ENCODE data around the gene SRSF9.
"Not testable (repeated sequence)": the region's sequence is repeated elsewhere in the genome, so short reads cannot be mapped to it uniquely, and the experiment has no call there.

The SRSF9 gene, protein sequence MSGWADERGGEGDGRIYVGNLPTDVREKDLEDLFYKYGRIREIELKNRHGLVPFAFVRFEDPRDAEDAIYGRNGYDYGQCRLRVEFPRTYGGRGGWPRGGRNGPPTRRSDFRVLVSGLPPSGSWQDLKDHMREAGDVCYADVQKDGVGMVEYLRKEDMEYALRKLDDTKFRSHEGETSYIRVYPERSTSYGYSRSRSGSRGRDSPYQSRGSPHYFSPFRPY

GRCh38 chr12:120469450-120470149 lies at the start of gene SRSF9:
TSS of gene SRSF9 (minus strand) at chr12:120469748. CDS start at chr12:120469609, 139 bp downstream.
- DNase-seq (ENCODE audit: insufficient read length, low spot score) (peak; percentile 99), FAIRE-seq (peak; percentile 81)

- FAIRE-seq; DNase-seq (ENCODE audit: insufficient read length, low spot score): not testable (repeated sequence)
Measured at GRCh38 chr12:120519324-120519723, 49.8 kb upstream of the SRSF9 start.

DNA sequence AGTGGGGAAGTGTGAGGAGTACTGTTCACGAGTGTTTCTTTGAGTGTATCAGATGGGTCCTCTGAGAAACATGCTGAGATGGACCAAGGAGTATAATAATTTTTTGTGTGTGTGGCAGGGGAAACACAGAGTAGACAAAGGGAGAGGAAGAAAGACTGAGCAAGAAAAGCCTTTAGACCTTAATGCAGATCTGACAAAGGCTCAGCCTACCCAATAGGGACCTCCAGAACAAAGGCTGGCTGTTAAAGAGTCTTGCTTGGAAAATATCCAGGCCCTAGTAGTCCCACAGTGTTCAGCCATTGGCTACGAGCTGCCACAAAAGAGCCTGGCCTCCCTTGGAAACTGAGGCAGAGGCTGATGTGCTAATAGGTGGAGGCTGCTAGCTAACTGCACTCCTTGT lies 45.9 kb upstream of the SRSF9 start:
- FAIRE-seq (no peak), DNase-seq (ENCODE audit: insufficient read length, low spot score) (no peak)

DNA sequence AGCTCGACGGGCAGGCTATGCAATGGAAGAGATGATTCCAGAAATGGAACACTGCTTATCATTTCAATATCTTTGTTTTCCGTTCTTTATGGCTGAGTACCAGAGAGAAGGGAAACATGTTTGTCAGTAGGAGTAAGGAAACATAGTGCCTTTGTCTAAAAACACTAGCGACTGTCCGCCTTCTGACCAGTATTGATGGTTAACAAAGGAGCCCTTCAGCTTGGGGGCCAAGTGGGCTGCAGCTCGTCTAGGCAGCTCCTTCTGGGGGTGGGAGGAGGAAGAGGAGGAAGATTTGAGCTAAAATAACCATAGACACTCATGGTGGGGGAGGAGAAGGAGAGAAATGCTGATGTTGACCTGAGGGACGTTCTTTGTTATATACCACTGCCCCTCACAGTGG lies 44.5 kb upstream of the SRSF9 start:
- no peak for DNase-seq (ENCODE audit: insufficient read length, low spot score)
- FAIRE-seq: no peak

DNA sequence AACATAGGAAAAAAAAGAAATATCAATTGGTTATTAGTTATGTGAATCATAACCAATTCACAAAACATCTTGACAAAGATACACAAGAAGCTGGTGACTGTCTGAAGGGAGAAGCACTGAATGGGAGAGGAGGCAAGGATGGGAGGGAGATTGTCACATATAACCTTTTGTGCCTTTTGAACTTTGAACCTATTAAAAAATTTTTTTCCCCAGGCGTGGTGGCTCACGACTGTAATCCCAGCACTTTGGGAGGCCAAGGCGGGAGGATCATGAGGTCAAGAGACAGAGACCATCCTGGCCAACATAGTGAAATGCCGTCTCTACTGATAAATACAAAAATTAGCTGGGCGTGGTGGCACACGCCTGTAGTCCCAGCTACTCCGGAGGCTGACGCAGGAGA lies 39.0 kb upstream of the SRSF9 start:
- no peak for DNase-seq (ENCODE audit: insufficient read length, low spot score)
- FAIRE-seq: no peak

GRCh38 chr12:120504587-120504986 lies 35.0 kb upstream of the SRSF9 start:
- no peak for FAIRE-seq
- no peak for DNase-seq (ENCODE audit: insufficient read length, low spot score)

DNA sequence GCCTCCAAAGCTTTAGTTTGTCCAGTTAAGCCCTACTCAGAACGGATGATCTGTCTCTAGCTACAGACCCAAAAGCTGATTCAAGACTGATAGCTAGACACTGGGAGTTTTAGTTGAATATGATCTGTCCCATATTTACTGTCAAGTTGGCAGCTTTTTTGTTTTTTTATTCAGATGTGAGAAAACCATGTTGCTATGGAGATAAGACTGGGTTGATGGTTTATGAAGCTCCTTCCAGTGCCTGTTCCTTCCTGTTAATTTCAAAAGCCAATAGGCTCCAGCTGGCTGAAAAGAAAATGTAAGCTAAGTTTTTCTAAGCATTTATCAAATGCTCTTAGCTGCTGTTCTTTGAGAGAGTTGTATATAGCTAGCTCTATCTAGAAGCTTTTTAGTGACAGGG lies 31.0 kb upstream of the SRSF9 start:
- DNase-seq (ENCODE audit: insufficient read length, low spot score) (no peak), FAIRE-seq (no peak)

GRCh38 chr12:120498870-120499515 lies 29.4 kb upstream of the SRSF9 start:
- no peak for FAIRE-seq
- DNase-seq (ENCODE audit: insufficient read length, low spot score): no peak

DNA sequence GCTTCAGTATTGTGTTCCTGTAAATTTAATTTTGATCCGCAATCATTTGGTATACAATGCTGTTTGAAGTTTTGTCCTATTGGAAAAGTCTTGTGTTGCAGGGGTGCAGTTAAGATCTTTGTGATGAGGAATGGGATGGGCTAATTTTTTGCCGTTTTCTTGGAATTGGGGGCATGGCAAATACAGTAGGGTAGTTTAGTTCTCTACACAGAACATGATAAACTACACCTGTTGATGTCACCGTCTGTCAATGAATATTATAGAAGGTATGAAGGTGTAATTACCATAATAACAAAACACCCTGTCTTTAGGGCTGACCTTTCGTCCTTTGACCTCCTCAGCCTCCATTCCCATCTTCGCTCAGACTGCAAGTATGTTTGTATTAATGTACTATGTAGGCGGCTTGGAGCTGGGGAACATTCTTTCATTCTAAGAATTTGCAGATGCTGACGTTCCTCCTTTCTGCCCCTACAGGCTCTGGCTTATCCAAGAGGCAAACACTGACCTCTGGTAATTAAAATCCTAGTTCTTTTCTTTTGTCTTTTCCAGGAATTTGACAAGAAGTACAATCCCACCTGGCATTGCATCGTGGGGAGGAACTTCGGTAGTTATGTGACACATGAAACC lies 28.1 kb upstream of the SRSF9 start:
- DNase-seq (ENCODE audit: insufficient read length, low spot score): no peak
- no peak for FAIRE-seq

DNA sequence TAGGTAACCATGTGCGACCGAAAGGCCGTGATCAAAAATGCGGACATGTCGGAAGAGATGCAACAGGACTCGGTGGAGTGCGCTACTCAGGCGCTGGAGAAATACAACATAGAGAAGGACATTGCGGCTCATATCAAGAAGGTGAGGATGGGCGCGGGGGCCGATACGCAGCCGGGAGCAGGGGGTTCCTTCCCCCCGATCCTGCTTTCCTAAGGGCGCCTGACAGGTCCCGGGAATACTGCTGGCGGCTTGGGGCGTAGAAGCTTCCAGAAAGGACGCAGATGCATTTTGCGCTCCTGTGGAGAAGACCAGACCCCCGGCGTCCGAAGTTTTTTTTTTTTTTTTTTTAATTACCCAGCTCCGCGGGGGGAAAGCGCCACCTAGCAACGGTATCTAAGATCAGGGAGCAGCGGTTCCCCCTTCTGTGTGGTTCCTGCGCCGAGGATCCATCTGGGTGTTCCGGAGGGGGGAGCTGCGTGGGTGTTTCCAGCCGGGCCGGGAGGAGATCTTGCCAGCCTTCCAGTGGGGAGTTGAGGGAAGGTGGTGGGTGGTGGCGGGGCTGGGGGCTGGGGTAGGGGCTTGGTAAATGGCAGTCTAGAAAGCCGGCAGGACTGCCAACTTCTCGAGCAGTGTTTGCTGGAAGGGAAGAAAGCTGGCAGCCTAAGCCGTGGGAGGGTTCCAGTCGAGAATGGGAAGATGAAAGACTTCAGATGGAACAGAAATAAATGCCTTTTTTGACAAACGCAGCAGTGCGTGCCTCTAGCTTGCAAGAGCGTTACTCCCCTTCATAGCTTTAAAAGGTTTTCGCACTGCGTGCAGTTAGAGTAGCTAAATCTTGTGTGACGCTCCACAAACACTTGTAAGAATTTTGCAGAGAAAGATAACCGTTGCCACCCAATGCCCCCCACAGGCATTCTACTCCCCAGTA lies 27.1 kb upstream of the SRSF9 start:
- peak; percentile 34 for DNase-seq (ENCODE audit: insufficient read length, low spot score)
- FAIRE-seq: peak; percentile 4

- DNase-seq (ENCODE audit: insufficient read length, low spot score) (peak; percentile 89), FAIRE-seq (peak; percentile 98)
Measured at GRCh38 chr12:120495731-120496412, 26.3 kb upstream of the SRSF9 start, which contains the start of gene DYNLL1. TSS of gene DYNLL1 (plus strand) at chr12:120496113. CDS start at chr12:120496422, 309 bp downstream.

DNA sequence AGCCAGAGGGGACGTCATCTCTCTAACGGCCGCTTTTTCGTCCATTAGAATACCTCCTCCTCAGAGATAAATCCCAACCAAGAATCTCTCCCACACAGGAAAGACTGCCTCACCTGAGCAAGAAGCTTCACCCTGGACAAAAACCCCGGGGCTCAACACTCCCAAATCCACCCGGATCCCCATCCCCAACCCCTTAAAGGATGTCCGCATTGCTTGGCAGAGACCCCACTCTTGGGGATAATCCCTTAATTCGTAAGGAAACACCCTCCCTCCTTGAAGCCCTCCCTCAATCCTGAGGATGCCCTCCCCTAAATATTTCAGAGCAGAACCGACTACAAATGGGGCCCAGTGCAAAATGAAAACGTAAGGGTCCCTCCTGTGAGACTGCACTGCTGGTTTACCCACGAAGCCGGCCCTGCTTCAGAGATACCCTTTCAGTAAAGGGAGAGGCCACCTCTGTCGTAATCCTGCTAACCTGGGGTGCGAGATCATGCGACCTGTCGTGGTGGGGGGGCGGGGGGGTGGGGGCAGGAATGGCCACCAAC lies 25.7 kb upstream of the SRSF9 start:
- no peak for FAIRE-seq

DNA sequence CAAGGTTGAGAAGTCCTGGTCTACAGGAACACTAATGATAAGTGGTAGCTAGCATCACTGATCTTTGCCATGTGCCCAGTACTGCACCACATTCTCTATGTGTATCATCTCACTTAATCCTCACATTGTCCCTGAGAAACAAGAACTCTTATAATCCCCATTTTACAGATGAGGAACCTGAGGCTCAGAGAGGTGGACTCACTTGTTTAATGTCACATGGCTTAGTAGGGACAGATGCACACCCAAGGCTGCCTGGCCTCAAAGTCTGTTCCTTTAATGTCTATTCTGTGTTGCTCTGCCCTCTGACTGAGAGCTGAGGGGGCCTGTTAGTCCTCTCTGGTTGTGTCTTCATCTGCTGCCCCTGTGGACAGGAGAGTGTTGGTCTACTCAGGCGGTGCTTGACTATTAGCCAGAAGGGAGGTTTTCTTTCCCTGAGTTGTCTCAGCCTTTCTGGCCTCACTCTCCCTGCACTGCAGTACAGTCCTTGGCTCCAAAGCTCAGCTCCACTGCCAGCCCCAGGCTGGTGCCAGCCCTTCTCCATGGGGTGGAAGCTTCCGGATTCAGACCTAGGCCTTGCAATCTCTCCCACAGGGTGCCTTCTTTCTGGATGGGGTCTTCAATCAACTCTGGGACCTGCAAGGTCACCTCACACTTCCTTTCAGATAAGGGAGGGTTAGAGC lies 21.4 kb upstream of the SRSF9 start:
- no peak for DNase-seq (ENCODE audit: insufficient read length, low spot score)
- FAIRE-seq: no peak

More for the DNA sequence above, 25.7 kb upstream of the SRSF9 start:
- DNase-seq (ENCODE audit: insufficient read length, low spot score): no peak

DNA sequence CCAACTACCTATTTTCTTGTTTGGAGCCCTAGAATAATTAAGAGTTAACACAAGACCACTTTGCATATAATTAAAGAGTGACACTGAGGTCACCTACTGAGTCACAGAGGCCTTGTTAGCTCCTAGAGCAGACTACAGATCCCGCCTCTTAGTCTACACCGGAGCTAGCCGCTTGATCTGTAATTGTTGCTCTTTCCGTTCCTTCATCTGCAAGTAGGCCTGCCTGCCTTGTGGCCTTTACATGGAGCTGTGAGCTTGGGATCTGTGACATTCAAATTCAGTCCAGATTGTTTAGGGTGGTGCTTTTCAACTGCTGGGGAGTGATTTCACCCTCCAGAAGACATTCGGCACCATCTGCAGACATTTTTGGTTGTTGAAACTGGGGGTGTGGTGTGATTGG lies 20.8 kb upstream of the SRSF9 start:
- DNase-seq (ENCODE audit: insufficient read length, low spot score): no peak
- no peak for FAIRE-seq

DNA sequence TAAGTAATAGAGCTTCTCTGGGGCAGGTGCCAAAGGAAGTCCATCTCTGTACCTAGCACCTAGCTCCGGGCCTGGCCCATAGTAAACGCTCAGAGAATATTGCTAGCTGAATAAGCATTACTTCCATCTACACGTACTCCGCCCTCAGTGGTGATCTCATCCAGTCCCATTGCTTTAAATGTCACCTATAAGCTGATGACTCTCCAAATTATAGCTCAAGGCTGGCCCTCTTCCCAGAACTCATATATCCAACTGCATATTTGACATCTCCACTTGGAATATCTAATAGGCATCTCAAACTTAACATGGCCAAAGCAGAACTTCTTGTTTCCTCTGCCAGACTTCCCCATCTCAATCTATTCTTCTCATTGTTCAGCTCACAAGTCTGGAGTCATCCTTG lies 19.5 kb upstream of the SRSF9 start:
- FAIRE-seq (no peak), DNase-seq (ENCODE audit: insufficient read length, low spot score) (no peak)

DNA sequence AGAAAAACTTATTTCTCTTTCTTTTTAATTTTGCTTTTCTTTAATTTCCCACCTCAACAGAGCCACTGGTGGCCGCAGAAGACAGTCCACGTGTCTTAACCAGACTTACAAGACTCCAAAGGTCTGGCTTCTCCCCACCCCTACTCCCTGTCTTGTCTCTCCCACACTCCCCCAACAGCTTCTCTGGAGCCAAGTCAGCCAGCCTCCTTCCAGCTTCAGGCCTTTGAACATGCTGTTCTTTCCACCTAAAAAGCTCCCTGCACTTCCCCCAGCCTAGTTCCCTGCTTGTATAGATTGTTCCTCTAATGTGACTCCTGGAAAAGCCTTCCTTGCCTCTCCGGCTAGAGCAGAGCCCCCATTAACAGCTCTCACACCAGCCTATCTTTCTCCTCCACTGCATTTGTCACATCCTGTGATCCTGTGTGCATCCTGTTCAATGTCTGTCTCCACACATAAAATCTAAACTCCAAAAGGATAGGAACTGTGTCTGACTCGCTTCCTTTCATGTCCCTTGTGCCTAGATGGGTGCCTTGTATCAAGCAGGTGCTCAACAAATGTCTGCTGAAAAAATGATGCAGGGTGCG lies 18.6 kb upstream of the SRSF9 start:
- DNase-seq (ENCODE audit: insufficient read length, low spot score) (no peak), FAIRE-seq (no peak)

DNA sequence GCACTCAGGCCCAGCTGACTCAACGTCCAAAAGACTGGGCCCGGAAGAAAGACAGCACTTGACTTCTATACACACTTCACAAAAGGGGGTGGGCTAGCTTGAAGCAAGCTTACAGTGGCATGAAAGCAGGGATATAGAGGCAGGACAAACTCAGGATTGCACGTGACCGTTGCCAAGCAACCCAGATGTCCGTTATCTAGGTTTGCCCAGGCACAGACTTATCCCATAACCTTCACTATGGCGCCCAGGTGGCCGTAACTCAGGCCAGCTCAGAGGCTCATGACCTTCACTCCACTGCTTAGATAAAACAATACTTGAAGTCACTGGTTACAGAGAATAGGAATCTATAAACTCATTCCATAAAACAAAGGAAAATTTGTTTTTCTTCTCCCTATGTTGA lies 18.0 kb upstream of the SRSF9 start:
- not testable (repeated sequence) for DNase-seq (ENCODE audit: insufficient read length, low spot score); FAIRE-seq

Measured in GM19239 (cell line).